A673 (cell line): Measurements from ENCODE around the gene PLCB4.

Experiments used
- CTCF ChIP-seq: fragments of 300-800, 200-600 bp; sonication (generic); conservative IDR thresholded peaks from 2 replicates; pipeline ENCODE4 v1.5.1; 2017; ENCODE audit warnings: low read depth, mild to moderate bottlenecking, antibody characterized with exemption, low read length, moderate library complexity, mixed read lengths
- EZH2 ChIP-seq: fragments of 200-600 bp; sonication (generic); IDR thresholded peaks from 2 replicates; pipeline ENCODE4 v1.6.1; 2017; ENCODE audit warnings: borderline replicate concordance, low read depth, mild to moderate bottlenecking, mixed read lengths, antibody characterized with exemption, low read length; ENCODE audit not compliant: poor library complexity, severe bottlenecking

GRCh38 chr20:9241232-9241692 lies 172.4 kb downstream of the PLCB4 start:
- no peak for TF ChIP-seq CTCF
- no peak for TF ChIP-seq EZH2
